Natural killer cell (primary cell): Measurements from ENCODE around the gene AFAP1. TPM values are rescaled to one million over a fixed set of nuclear protein-coding genes. Genes with fewer than 3 reads are reported as not detected.

Experiments
- ATAC-seq, 3 donors: fragments of 150-1000 bp in 2 of 3; fragments of 200-7000 bp in 1 of 3; cut with Tn5 transposase; 1 replicate in 1 of 3; 2 replicates in 2 of 3; pipeline ENCODE4 v1.10.0; 2021; ENCODE audit warnings: mild to moderate bottlenecking in 2 of 3, moderate library complexity in 2 of 3
- DNase-seq, 2 donors: peaks; one replicate each; pipeline versions ENCODE4 v3.0.0 to v3.0.0-alpha.2; 2013 to 2021; ENCODE audit warnings: mixed read lengths in 1 of 2
- H3K27ac ChIP-seq: one replicate; pipeline ENCODE4 v1.5.1; 2013; ENCODE audit warnings: mild to moderate bottlenecking, low read length
- H3K27me3 ChIP-seq: one replicate; pipeline ENCODE4 v1.6.1; 2013; ENCODE audit warnings: low read length; ENCODE audit not compliant: control insufficient read depth, insufficient read depth
- H3K36me3 ChIP-seq: one replicate; pipeline ENCODE4 v1.6.1; 2013; ENCODE audit warnings: low read length; ENCODE audit not compliant: control insufficient read depth, insufficient read depth
- H3K4me1 ChIP-seq: one replicate; pipeline ENCODE4 v1.6.1; 2013; ENCODE audit warnings: low read length; ENCODE audit not compliant: control insufficient read depth, insufficient read depth
- H3K4me3 ChIP-seq: one replicate; pipeline ENCODE4 v1.5.1; 2013; ENCODE audit warnings: low read length
- H3K9me3 ChIP-seq: one replicate; pipeline ENCODE4 v1.6.1; 2013; ENCODE audit warnings: low read length; ENCODE audit not compliant: control insufficient read depth, insufficient read depth
- H3K27ac Mint-ChIP-seq, 2 donors: one replicate each; pipeline ENCODE4 v1.8.0; 2022; ENCODE audit warnings: mild to moderate bottlenecking in 2 of 2, mixed read lengths in 2 of 2, moderate library complexity in 1 of 2
- H3K27me3 Mint-ChIP-seq, 2 donors: one replicate each; pipeline ENCODE4 v1.8.0; 2022; ENCODE audit warnings: low read depth in 2 of 2, mixed read lengths in 2 of 2
- H3K36me3 Mint-ChIP-seq: one replicate; pipeline ENCODE4 v1.8.0; 2022; ENCODE audit warnings: mixed read lengths
- H3K4me1 Mint-ChIP-seq, 2 donors: one replicate each; pipeline ENCODE4 v1.8.0; 2022; ENCODE audit warnings: mixed read lengths in 2 of 2
- H3K4me3 Mint-ChIP-seq: one replicate; pipeline ENCODE4 v1.8.0; 2022; ENCODE audit warnings: mild to moderate bottlenecking, moderate library complexity, mixed read lengths
- H3K9me3 Mint-ChIP-seq, 2 donors: one replicate each; pipeline ENCODE4 v1.8.0; 2022; ENCODE audit warnings: mixed read lengths in 2 of 2
- CTCF ChIP-seq: fragments of 200-600 bp; IDR thresholded peaks from one replicate; pipeline ENCODE4 v1.8.0; 2022; ENCODE audit warnings: antibody characterized with exemption
- WGBS: methylation state at CpG from one replicate; pipeline ENCODE4 v1.1.7; 2013; ENCODE audit warnings: missing lambda C conversion rate; ENCODE audit not compliant: insufficient coverage; 5-methylcytosine and 5-hydroxymethylcytosine counted together
- intact Hi-C: fragments of 100-400 bp; cut with micrococcal nuclease; formaldehyde crosslinking; loops from one replicate; pipeline ENCODE4 v1.14.2; 2022
- total RNA-seq, 4 donors: library from RNA; stranded (reverse); fragments of 120-200 nt in 1 of 4; gene quantifications; one replicate each; pipeline versions ENCODE4 v1.2.3 to v1.2.4, GENCODE V29; 2013 to 2022

The AFAP1 gene
- total RNA-seq, 3 donors from 2014 or later (not counting 1 experiment from before 2014, with no cell fraction given), result 4.9 to 12.5 (median 9.5) TPM

GRCh38 chr4:7750523-7750922 lies 189.1 kb downstream of the AFAP1 start:
- no peaks in the 10 kb centered on the region for H3K9me3 ChIP-seq
- no peak overlapping the region for H3K27ac ChIP-seq
- no peak for DNase-seq
- no peak for TF ChIP-seq CTCF
- Mint-ChIP-seq H3K36me3 (no peaks in the 10 kb centered on the region), H3K27me3 (peaks cover 0 to 9% of the 10 kb centered on the region in 2 donors), H3K4me3 (no peak overlapping the region), H3K27ac (no peak overlapping the region), H3K4me1 (no peaks in the 10 kb centered on the region), H3K9me3 (no peaks in the 10 kb centered on the region)
- ATAC-seq, result no peak
- intact Hi-C loops, result no loop called here
- H3K4me1 ChIP-seq, result no peaks in the 10 kb centered on the region
- no peak overlapping the region for H3K4me3 ChIP-seq
- 70% methylated on average over 6 of the region's 6 CpGs for WGBS
- no peaks in the 10 kb centered on the region for H3K36me3 ChIP-seq
- H3K27me3 ChIP-seq, result no peaks in the 10 kb centered on the region

DNA sequence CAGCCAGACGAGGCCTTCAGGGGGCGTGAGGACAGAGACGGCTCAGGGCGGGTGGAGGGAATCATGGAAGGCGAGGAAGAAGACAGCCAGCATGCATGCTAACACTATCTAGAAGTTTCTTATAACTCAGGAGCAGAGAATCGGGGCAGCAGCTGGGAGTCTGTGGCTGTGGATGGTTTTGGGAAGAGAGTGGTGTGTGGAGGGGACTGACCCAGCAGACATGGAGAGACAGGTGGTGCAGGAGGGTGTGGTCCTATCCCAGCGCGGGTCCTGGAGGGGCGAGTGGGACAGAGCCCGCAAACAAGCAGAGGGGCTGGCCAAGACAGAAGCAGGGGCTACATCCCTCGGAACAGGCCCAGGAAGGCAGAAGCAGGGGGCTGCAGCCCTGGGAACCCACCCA lies 192.1 kb downstream of the AFAP1 start:
- no peak for DNase-seq
- H3K27me3 Mint-ChIP-seq, result peaks cover 0 to 9% of the 10 kb centered on the region in 2 donors
- no peak overlapping the region for H3K27ac ChIP-seq
- H3K9me3 Mint-ChIP-seq, result no peaks in the 10 kb centered on the region
- H3K36me3 ChIP-seq, result no peaks in the 10 kb centered on the region
- no peaks in the 10 kb centered on the region for H3K27me3 ChIP-seq
- H3K36me3 Mint-ChIP-seq, result no peaks in the 10 kb centered on the region
- no peak for TF ChIP-seq CTCF
- intact Hi-C loops, result no loop called here
- H3K4me1 Mint-ChIP-seq, result no peaks in the 10 kb centered on the region
- no peak overlapping the region for H3K4me3 ChIP-seq
- no peaks in the 10 kb centered on the region for H3K4me1 ChIP-seq
- no peak for ATAC-seq
- WGBS, result 89% methylated on average over 11 of the region's 11 CpGs
- no peak overlapping the region for H3K27ac Mint-ChIP-seq
- H3K4me3 Mint-ChIP-seq, result no peak overlapping the region
- no peaks in the 10 kb centered on the region for H3K9me3 ChIP-seq

DNA sequence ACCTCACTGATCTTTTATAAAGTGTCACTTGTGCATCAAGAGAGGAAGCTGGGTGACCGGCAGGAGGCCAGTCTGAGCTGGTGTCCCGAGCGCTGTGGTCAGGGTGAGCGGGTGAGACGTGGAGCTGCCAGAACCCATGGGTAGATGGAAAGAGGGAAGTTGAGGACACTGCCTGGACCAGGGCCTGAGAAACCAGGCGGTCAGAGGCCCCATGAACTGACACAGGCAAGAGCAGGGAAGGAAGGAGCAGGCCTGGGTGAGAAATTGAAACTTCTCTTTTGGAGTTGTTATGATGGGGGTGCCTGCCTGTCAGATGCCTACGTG lies 192.6 kb downstream of the AFAP1 start:
- H3K27ac Mint-ChIP-seq, result no peak overlapping the region
- no peaks in the 10 kb centered on the region for H3K4me1 ChIP-seq
- no peak for DNase-seq
- peaks cover 0 to 9% of the 10 kb centered on the region in 2 donors for H3K27me3 Mint-ChIP-seq
- no peak for ATAC-seq
- no peak overlapping the region for H3K4me3 Mint-ChIP-seq
- intact Hi-C loops, result no loop called here
- no peak for TF ChIP-seq CTCF
- no peaks in the 10 kb centered on the region for H3K9me3 Mint-ChIP-seq
- H3K4me3 ChIP-seq, result no peak overlapping the region
- H3K27ac ChIP-seq, result no peak overlapping the region
- no peaks in the 10 kb centered on the region for H3K9me3 ChIP-seq
- WGBS, result 83% methylated on average over 7 of the region's 7 CpGs
- no peaks in the 10 kb centered on the region for H3K27me3 ChIP-seq
- H3K36me3 Mint-ChIP-seq, result no peaks in the 10 kb centered on the region
- H3K4me1 Mint-ChIP-seq, result no peaks in the 10 kb centered on the region
- H3K36me3 ChIP-seq, result no peaks in the 10 kb centered on the region

- no peaks in the 10 kb centered on the region for H3K9me3 ChIP-seq
- no peak for DNase-seq
- WGBS, result 90% methylated on average over 20 of the region's 20 CpGs
Observed at GRCh38 chr4:7746351-7747061, 193.2 kb downstream of the AFAP1 start.

More at GRCh38 chr4:7746351-7747061, 193.2 kb downstream of the AFAP1 start:
- no peaks in the 10 kb centered on the region for H3K4me1 ChIP-seq
- intact Hi-C loops, result no loop called here
- Mint-ChIP-seq H3K4me1 (no peaks in the 10 kb centered on the region), H3K27ac (no peak overlapping the region), H3K27me3 (peaks cover 0 to 9% of the 10 kb centered on the region in 2 donors), H3K9me3 (no peaks in the 10 kb centered on the region), H3K36me3 (no peaks in the 10 kb centered on the region), H3K4me3 (no peak overlapping the region)
- H3K27me3 ChIP-seq, result no peaks in the 10 kb centered on the region
- TF ChIP-seq CTCF, result no peak
- H3K4me3 ChIP-seq, result no peak overlapping the region
- H3K27ac ChIP-seq, result no peak overlapping the region
- no peaks in the 10 kb centered on the region for H3K36me3 ChIP-seq
- no peak for ATAC-seq
